Eye (tissue), 1 donor: ENCODE results near the gene BCL7C.
A peak's percentile ranks its signal among the peaks of the same experiment; 100 is the strongest.
"Not testable (repeated sequence)": the region's sequence is repeated elsewhere in the genome, so short reads cannot be mapped to it uniquely, and the experiment has no call there.

Source experiments
- DNase-seq: peaks from one replicate; pipeline ENCODE4 v3.0.0-alpha.2; 2015

The BCL7C gene

GRCh38 chr16:30893744-30894539 is at the start of gene BCL7C:
Gene BCL7C, minus strand, starts transcription at chr16:30894077. Its CDS starts 133 bp downstream, at chr16:30893944.
- DNase-seq, result peak; percentile 94

GRCh38 chr16:30942426-30942806 is 48.5 kb upstream of the BCL7C start:
- DNase-seq, result no peak

DNA sequence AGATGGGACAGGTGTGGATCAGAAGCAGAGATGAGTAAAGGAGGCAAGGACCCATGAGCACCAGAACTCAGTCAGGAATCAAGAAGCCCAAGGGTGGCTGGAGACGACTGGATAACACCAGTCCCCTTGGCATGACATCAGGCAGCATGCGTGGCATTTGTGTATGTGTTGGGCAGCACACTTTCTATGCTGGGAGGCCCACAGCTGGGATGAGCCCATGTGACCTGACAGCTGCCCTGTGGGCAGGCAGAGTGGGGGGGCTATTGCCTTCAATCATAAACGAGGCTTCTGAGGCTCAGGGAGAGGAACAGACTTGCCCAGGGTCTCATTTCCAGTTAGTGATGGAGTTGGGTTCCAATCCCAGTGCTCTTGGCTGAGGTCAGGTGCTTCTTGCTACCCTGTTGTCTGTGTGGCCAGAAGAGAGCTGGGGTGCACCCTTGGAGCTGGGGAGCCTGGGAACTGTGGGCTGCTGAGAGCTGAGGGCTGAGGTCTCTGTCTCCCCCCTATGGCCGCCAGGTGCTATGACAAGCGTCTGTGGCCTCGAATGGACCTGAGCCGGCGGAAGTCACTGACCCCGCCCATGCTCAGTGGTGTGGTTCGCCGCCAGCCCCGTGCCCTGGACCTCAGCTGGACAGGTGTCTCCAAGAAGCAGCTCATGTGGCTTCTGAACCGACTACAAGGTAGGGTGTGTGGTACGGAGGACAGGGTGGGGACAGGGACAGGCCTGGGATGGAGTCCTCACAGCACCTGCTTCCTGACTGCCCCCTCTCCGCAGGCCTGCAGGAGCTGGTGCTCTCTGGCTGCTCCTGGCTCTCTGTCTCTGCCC is 47.9 kb upstream of the BCL7C start:
- DNase-seq, result peak; percentile 82

DNA sequence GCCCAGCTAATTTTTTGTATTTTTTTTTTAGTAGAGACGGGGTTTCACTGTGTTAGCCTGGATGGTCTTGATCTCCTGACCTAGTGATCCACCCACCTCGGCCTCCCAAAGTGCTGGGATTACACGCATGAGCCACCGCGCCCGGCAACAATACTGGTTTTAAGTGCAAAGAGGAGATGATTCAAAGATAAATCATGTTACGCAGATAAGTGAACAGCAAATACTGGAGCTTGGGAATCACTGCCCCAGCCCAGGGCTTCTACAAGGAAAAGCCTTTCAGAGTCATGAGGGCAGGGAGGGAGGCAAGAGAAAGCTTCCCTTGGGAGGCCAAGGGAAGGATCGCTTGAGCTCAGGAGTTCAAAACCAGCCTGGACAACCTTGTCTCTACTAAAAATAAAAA is 45.7 kb upstream of the BCL7C start:
- not testable (repeated sequence) for DNase-seq

DNA sequence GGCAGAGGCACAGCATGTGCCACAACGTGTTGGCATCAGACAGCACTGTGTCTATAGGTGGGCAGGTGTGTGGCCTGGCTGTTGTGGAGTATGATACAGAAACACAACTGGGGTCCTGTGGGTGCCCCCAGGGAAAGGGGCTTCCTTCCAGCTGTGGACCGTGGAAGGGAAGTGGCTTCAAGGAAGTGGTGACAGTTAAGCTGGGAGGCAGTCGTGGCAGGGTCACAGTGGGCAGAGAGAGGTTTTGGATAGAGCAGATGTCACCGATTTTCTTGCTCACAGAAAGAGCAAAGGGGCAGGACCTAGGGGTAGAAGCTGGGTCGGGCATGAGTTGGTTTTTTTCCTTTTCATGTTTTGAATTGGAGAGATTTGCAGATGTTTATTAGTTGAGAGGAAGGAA is 43.8 kb upstream of the BCL7C start:
- no peak for DNase-seq

DNA sequence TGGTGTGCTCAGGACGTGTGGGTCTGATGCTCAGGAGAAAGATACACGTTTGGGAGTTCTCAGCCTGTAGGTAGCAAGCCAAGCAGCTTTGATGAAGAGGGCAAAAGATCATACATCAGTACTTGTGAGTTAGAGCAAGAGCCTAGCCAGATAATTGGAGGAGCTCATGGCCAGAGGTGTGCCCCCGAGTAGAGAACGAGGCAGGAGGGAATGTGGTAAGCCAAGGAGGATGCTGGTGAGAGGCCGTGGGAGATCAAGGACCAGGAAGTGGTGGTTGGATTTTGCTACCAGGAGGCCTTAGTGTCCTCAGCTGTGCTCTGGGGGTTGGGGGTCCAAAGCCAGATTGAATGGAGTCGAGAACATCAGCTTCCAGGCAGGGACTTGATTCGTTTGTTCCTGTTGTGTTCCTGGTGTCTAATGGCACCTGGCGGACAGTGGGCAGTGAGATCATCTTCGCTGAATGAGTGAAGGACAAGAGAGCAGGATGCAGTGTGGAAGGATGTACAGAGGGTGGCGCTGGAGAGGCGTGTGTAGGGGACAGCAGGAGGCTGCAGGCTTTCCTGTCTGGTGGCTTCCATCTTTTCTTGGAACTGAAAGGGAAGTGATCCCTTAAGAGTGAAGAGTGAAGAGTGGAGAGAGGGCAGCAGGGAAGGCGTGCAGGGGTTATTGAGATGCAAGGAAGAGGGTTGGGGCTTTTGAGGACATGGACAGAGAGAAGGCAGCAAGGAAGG is 41.1 kb upstream of the BCL7C start:
- peak; percentile 60 for DNase-seq

- DNase-seq, result no peak
Observed at GRCh38 chr16:30931068-30931650, 37.3 kb upstream of the BCL7C start.

GRCh38 chr16:30930160-30930571 is 36.3 kb upstream of the BCL7C start:
- DNase-seq, result no peak

DNA sequence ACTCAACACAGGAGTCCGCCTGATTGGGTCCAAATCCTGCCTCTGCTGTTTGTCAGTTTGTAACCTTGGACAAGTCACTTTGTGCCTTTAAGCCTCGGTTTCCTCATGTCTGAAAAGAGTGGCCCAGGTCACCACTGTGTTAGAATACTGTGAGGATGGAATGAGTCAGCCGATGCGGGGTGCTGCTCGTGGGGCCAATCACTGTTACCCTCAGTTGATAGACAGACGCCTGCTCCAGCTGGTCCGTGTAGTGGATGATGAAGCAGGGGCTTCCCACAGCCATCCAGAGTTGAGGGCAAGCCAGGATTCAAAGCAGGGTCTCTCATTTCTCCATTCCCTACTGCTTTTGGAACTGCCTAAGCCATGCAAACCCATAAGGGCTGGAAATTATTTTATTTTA is 35.3 kb upstream of the BCL7C start:
- DNase-seq, result no peak

- no peak for DNase-seq
Observed at GRCh38 chr16:30928390-30928789, 34.5 kb upstream of the BCL7C start.

- peak; percentile 91 for DNase-seq
Observed at GRCh38 chr16:30927789-30928378, 34.0 kb upstream of the BCL7C start.

DNA sequence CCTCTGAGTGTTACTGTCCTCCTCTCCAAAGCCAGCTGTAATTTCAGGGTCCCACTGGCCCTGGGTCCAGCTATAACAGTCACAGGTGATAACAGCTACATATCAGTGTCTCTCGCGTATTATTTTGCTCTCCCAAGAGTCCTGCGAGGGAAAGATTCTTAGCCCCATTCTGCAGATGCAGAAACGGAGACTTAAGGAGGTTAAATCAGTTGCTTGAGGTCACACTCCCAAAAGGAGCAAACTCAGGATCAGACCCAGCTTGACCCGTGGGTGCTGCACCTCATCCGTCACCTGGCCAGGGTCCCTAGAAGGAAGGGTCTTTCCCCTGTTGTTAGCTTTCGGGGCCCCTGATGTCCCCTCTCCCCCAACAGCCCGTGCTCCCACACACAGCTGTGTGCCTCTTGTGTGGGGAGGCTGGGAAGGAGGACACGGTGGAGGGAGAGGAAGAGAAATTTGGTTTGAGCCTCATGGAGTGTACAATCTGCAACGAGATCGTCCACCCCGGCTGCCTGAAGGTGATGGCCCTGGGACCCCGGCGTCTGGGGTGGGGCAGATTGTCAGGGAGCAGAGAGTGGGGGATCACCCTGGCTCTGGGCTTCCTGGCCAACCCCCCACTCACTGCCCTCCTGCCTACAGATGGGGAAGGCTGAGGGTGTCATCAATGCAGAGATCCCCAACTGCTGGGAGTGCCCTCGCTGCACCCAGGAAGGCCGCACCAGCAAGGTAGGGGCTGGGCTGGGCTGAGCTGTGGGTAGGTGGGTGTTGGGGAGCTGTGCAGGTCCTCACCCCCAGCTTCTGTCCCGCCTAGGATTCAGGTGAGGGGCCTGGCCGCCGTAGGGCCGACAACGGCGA is 33.3 kb upstream of the BCL7C start:
- no peak for DNase-seq

DNA sequence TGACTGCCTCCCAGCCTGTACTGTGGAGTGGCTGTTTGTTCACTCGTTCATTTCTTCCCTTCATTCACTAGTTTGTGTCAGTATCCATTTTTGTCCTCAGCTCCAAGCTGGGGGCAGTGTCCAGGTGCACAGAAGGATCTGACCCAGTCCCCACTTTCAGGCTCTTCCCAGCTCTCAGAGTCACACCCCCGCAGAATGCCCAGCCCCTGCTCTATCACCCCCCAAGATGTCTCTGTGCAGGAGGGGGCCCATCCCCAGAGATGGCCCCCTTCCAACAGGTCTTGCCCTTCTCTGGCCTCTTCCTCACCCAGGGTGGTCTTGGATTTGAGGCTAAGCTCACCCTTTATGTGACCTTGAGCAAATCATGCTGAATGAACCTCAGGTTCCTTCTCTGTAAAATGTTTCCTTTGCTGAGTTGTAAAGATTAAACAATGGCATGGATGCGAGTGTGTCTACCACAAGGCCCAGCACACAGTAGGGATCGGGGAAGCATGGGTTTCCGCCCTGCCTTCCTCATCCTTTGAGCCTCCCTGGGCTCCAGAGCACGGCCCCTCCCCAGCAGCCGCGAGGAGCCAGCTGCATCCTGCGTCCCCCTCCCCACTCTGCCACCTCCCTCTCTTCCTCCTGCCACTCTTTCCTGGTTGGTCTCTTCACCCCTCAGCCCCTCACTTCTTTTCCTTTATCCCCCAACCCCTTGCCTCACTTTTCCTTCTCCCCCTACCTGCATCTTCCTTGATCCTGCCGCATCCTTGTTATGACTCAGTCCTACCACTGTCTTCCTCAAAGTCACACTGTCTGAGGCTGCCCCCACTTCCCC is 32.3 kb upstream of the BCL7C start:
- DNase-seq, result no peak

GRCh38 chr16:30925632-30925987 is 31.7 kb upstream of the BCL7C start:
- no peak for DNase-seq

DNA sequence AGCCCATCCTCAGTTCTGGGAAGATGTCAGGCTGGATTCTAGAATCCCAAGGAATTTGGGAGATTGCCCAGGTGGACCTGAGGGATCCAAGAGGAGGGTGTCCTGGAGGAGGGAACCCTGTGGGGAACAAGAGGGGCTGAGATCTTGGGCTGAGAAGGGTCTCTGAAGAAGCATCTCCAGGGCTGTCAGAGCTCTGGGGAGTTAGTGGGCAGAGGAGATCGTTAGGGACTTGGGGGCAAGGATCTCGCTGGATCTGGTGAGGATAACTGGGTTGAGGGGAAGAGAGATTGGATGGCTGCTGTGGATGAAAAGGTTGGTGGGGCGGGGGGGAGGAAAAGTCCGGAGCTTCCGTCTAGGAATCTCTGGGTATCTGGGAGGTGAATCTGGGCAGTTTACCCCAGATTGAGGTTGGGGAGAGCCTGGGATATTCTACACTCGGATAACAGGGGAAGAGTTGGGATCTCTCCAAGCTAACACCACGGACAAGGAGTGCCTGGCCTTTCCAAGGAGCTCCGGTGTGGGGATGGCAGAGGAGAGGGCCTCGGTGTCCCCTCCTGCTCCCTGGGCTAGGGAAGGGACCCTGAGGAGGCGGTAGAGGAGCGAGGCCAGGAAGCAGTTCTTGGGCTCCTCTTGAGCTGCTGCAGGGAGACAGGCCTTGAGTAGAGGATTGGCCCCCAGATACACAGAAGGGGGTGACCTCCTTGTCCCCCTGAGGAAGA is 31.2 kb upstream of the BCL7C start:
- no peak for DNase-seq

DNA sequence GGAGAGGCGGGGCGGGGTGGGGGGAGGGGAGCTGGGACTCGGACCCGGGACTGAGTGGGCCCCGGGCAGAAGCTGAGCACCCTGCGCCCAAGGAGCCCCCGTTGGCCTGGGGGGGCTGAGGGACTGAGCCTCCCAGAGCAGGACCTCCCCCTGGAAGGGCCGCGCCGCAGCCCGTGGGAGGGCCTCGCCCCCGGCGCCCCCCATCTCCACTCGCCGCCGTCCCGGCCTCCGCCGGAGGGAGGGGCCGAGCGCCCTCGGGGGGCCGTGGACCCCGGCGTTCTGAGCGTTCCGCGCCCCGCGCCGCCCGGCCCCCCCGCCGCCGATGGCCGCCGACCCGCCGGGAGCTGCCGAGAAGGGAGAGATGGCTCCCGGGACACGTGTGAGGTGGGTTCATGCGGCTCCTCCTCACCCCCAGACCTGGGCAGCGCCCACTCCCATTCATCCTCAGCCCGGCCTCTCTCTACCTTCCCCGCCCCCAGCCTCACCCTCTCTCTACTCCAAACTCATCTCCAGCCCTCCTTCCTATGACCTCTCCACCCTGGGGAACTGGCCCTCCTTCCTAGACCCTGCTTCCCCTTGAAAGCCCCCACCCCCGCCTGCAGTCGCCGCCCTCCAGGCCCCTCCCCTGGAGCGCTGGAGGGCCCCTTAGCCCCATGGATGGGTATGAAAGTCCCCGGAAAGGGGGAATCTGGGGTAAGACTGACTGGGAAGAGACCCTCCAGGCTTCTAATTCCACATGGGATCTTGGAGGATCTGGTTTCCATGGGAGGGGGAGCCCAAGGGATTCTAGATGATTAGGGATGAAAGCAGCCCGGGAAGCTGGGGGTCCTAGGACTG is 30.4 kb upstream of the BCL7C start:
- DNase-seq, result peak; percentile 44

- DNase-seq, result no peak
Observed at GRCh38 chr16:30923554-30924075, 29.7 kb upstream of the BCL7C start, which contains the start of gene FBXL19. Gene FBXL19, plus strand, starts transcription at chr16:30923572. Its CDS starts 2,183 bp downstream, at chr16:30925755.

- peak; percentile 100 for DNase-seq
Observed at GRCh38 chr16:30922960-30923535, 29.2 kb upstream of the BCL7C start.
